ENCODE measurements around the gene TTC16. TPM values are rescaled to one million over a fixed set of nuclear protein-coding genes. Genes with fewer than 3 reads are reported as not detected.

TTC16 gene, protein sequence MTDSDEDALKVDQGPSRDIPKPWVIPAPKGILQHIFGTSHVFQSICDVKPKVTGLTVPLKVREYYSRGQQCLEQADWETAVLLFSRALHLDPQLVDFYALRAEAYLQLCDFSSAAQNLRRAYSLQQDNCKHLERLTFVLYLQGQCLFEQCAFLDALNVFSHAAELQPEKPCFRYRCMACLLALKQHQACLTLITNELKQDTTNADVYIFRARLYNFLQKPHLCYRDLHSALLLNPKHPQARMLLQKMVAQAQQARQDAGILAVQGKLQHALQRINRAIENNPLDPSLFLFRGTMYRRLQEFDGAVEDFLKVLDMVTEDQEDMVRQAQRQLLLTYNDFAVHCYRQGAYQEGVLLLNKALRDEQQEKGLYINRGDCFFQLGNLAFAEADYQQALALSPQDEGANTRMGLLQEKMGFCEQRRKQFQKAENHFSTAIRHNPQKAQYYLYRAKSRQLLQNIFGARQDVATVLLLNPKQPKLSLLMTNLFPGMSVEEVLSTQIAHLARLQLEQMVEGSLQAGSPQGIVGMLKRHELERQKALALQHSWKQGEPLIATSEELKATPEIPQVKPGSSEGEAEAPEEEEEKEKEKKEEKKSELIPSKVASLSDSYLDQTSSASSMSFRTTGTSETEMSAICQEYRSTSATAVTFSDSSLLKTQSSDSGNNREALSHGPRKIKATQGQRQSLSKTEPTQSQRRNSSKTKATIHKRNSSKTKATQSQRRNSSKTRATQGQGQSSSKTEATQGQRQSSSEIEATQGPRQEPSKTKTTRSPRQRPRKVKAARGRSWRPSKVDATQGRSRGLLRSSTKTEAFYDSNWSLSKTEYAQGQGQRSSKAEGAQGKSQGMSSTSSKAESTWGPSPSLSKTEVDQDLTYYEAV
- not detected in 2 replicates for total RNA-seq (2014; rRNA removed; shearing (Covaris generic))

GRCh38 chr9:127715470-127716337, at the start of gene TTC16, which contains the start of gene PTRH1:
TSS of gene TTC16 (plus strand) at chr9:127716079. CDS start at chr9:127716146, 67 bp downstream.
TSS of gene PTRH1 (minus strand) at chr9:127715663. CDS start at chr9:127715639, 24 bp downstream.
- H3K9me3 ChIP-seq (replicated peaks), result no peaks in the 10 kb centered on the region
- H3K36me3 ChIP-seq, result no peaks in the 10 kb centered on the region

DNA sequence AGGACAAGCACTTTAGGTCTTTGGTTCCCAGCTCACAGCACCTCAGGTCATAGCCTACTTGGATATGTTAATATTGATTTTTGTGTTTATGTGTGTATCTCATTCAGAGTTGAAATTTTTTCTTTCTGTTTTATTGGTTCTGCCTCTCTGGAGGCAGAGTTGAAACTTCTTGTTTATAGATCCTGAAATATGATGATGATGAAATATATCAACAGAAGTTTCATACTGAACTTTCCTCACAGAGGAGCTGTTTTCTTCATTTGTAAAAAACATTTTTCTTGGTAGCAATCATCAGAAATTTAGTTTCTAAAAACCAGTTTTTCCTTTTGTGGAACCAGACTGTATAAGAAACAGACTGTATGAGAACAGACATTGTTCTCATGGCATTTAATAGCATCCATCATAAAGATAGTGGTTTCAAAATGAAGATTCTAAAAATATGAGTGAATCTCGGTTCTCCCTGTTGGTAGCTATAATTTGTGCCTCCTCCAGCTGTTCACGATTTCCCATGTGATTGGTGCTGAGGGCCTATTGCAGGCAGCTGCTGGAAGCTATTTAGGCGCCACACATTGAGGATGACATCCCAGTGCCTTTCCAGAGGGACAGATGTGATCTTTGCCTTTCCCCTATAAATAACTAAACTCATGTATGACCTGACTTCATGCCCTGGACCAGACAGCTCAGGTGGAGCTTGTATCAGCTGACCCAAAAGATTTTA, 48.6 kb upstream of the TTC16 start:
- H3K4me3 ChIP-seq, result no peak overlapping the region
- H3K9me3 ChIP-seq (replicated peaks), result no peaks in the 10 kb centered on the region
- peak in 1 of 2 experiments; percentile 33 for DNase-seq
- no peak overlapping the region for H3K27ac ChIP-seq
- H3K4me1 ChIP-seq, result 0 out of 2 replicates have a peak, but pooled peaks cover 2% of the 10 kb centered on the region
- no peaks in the 10 kb centered on the region for H3K27me3 ChIP-seq
- H3K36me3 ChIP-seq, result no peaks in the 10 kb centered on the region

More at GRCh38 chr9:127715470-127716337, at the start of gene TTC16, which contains the start of gene PTRH1:
- peaks cover 8% of the 10 kb centered on the region; the same call in 1 of the 2 replicates for H3K4me1 ChIP-seq
- H3K27ac ChIP-seq, result no peak within 1 kb of the TSS
- H3K27me3 ChIP-seq, result no peaks in the 10 kb centered on the region
- peak; percentile 98 for DNase-seq
- H3K4me3 ChIP-seq, result peak within 1 kb of the TSS; percentile 65

DNA sequence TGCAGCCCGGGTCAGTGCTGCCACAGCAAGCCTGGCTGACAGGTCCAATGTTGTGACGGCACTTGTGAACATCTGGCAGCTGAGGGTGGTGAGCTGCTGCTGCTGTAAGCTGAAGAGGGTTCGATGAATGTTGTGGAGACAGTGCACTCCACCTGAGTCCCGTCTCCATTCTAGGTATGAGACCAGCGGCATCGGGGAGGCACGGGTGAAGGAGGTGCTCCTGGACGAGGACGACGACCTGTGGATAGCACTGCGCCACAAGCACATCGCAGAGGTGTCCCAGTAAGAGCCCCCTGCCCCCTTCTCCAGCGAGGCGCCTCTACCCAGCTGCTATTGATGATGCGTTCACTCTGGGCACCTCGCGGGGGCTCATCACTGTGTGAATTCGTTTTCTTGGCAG, 48.0 kb upstream of the TTC16 start:
- Histone ChIP-seq H3K27me3 (no peaks in the 10 kb centered on the region), H3K36me3 (no peaks in the 10 kb centered on the region), H3K4me3 (no peak overlapping the region), H3K27ac (no peak overlapping the region), H3K9me3 (replicated peaks) (no peaks in the 10 kb centered on the region), H3K4me1 (0 out of 2 replicates have a peak, but pooled peaks cover 2% of the 10 kb centered on the region)
- no peak for DNase-seq

GRCh38 chr9:127673234-127673633, 42.6 kb upstream of the TTC16 start:
- Histone ChIP-seq H3K9me3 (replicated peaks) (no peaks in the 10 kb centered on the region), H3K4me1 (no peaks in the 10 kb centered on the region), H3K27ac (no peak overlapping the region), H3K36me3 (no peaks in the 10 kb centered on the region), H3K27me3 (no peaks in the 10 kb centered on the region), H3K4me3 (no peak overlapping the region)
- no peak for DNase-seq

DNA sequence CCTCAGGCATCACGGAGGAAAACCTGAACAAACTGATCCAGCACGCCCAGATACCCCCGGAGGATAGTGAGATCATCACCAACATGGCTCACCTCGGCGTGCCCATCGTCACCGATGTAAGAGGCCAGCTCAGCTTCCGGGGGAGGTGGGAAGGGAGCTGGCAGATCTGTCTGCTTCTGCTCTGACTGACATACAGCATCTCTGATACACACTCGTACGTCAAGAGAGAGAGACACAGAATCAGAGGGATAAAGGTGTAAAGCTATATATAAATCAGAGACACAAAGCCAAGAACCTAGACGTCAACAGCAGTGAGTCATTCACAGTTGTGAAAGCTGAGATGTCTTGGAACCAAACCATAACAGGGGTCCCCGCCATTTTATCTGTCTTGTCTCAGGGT, 39.2 kb upstream of the TTC16 start:
- no peak overlapping the region for H3K27ac ChIP-seq
- no peaks in the 10 kb centered on the region for H3K36me3 ChIP-seq
- no peak for DNase-seq
- H3K4me1 ChIP-seq, result no peaks in the 10 kb centered on the region
- H3K27me3 ChIP-seq, result no peaks in the 10 kb centered on the region
- no peaks in the 10 kb centered on the region for H3K9me3 ChIP-seq (replicated peaks)
- no peak overlapping the region for H3K4me3 ChIP-seq

DNA sequence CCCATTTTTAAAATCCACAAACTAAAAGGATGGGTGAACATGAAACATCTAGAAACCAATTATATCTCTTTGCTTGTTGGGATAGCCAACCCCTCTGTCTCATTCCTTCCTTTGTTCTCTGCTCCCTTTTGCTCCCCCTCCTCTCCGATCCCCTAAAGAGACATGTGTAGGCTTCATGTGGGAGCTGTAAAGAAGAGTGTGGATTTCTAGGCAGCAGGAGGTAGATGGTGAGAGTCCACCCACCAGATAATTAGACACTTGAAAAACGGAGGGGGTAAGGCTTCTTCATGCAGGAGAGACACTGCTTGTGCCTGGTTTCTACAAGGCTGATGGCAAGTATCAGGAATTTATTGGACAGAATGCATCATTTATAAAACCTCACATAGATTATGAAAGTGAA, 36.4 kb upstream of the TTC16 start:
- Histone ChIP-seq H3K27ac (no peak overlapping the region), H3K4me3 (no peak overlapping the region), H3K9me3 (replicated peaks) (no peaks in the 10 kb centered on the region), H3K4me1 (peaks cover 4% of the 10 kb centered on the region; the same call in 1 of the 2 replicates), H3K36me3 (no peaks in the 10 kb centered on the region), H3K27me3 (no peaks in the 10 kb centered on the region)
- no peak for DNase-seq

- Histone ChIP-seq H3K9me3 (replicated peaks) (no peaks in the 10 kb centered on the region), H3K4me1 (peaks cover 9% of the 10 kb centered on the region; the same call in 1 of the 2 replicates), H3K4me3 (no peak overlapping the region), H3K27ac (no peak overlapping the region), H3K27me3 (no peaks in the 10 kb centered on the region), H3K36me3 (no peaks in the 10 kb centered on the region)
- no peak for DNase-seq
Measured at GRCh38 chr9:127680226-127680625, 35.7 kb upstream of the TTC16 start.

DNA sequence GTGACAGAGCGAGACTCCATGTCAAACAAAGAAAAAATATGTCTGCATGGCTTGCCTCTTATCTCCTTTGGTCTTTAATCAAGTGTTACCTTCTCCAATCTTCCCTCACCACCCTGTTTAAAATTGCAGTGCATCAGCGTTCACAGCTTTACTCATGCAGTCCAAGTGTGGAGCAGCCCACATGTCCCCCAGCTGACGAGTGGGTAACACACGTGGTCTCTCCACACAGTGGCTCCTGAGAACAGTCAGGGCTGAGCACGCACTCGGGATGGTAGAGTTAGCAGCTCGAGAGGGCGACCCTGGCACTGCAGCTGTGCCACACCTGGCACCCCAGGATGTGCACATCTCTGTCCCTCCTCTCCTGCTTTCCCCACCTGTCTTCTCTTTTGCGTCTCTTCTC, 35.0 kb upstream of the TTC16 start:
- no peak for DNase-seq
- no peaks in the 10 kb centered on the region for H3K36me3 ChIP-seq
- H3K4me1 ChIP-seq, result peaks cover 9% of the 10 kb centered on the region; the same call in 1 of the 2 replicates
- no peaks in the 10 kb centered on the region for H3K27me3 ChIP-seq
- H3K4me3 ChIP-seq, result no peak overlapping the region
- no peak overlapping the region for H3K27ac ChIP-seq
- H3K9me3 ChIP-seq (replicated peaks), result no peaks in the 10 kb centered on the region

DNA sequence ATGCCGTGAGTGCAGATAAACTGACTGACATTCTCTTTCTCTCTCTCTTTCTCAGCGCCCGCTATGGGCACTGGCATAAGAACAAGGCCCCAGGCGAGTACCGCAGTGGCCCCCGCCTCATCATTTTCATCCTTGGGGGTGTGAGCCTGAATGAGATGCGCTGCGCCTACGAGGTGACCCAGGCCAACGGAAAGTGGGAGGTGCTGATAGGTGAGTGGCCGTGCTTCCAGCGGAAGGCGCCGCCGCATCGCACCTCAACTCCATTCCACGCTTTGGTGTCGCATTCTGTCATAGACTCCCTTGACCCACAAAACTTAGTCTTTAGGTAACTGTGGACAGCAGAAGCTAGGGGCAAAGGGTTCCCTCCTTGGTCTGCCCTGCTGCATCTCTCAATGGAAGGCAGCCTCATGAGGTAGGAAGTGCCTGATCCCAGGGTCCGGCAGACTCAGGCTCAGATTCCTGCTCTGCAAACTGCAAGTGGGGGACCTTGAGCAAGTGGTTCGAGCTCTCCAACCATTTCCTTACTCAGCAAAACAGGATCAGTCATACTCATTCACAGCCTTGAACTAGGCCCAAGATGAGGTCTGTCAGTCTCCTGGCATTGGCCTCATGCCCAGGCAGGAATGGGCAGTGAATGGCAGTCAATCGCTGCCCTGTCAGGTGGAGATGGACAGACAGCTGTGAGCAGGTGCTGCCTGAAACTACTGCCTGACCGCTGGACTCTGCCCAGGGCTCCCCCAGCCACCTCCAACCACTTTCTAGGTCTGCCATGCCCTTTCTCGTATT, 33.3 kb upstream of the TTC16 start:
- H3K4me3 ChIP-seq, result no peak overlapping the region
- peaks cover 9% of the 10 kb centered on the region; the same call in 1 of the 2 replicates for H3K4me1 ChIP-seq
- no peaks in the 10 kb centered on the region for H3K27me3 ChIP-seq
- no peak overlapping the region for H3K27ac ChIP-seq
- no peak for DNase-seq
- no peaks in the 10 kb centered on the region for H3K36me3 ChIP-seq
- no peaks in the 10 kb centered on the region for H3K9me3 ChIP-seq (replicated peaks)

GRCh38 chr9:127683723-127684122, 32.2 kb upstream of the TTC16 start:
- Histone ChIP-seq H3K27ac (no peak overlapping the region), H3K4me3 (no peak overlapping the region), H3K9me3 (replicated peaks) (no peaks in the 10 kb centered on the region), H3K27me3 (no peaks in the 10 kb centered on the region), H3K36me3 (no peaks in the 10 kb centered on the region), H3K4me1 (peaks cover 9% of the 10 kb centered on the region; the same call in 1 of the 2 replicates)
- DNase-seq, result no peak

DNA sequence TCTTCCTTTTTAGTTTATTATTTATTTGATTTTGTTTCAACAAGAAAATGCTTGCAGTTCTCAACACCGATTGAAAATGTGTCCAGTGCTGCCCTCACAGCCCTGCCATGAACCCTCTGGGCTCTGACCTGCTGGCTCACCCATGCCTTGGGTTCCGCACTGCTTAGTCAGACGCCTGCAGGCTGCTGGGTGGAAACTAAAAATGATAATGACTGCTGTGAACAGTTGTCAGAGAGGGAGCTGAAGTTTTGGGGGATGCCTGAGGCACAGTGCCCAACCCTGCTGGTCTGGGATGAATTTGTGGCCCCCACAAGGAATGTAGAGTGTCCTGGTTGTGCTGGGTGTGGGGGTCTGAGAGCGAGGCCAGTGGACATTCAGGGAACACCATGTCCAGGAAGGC, 31.3 kb upstream of the TTC16 start:
- Histone ChIP-seq H3K27ac (no peak overlapping the region), H3K4me1 (peaks cover 9% of the 10 kb centered on the region; the same call in 1 of the 2 replicates), H3K27me3 (no peaks in the 10 kb centered on the region), H3K9me3 (replicated peaks) (no peaks in the 10 kb centered on the region), H3K4me3 (no peak overlapping the region), H3K36me3 (no peaks in the 10 kb centered on the region)
- DNase-seq, result peak in 1 of 2 experiments; percentile 43

GRCh38 chr9:127686461-127687393, 29.2 kb upstream of the TTC16 start:
- Histone ChIP-seq H3K9me3 (replicated peaks) (no peaks in the 10 kb centered on the region), H3K4me3 (no peak overlapping the region), H3K4me1 (peaks cover 9% of the 10 kb centered on the region; the same call in 1 of the 2 replicates), H3K27ac (no peak overlapping the region), H3K36me3 (no peaks in the 10 kb centered on the region), H3K27me3 (no peaks in the 10 kb centered on the region)
- DNase-seq, result no peak

Measured in SJCRH30 (cell line).